ENCODE measurements around the gene ZSCAN5B. TPM values are rescaled to one million over a fixed set of nuclear protein-coding genes. Genes with fewer than 3 reads are reported as not detected.
"Not testable (repeated sequence)": the region's sequence is repeated elsewhere in the genome, so short reads cannot be mapped to it uniquely, and the experiment has no call there.

ZSCAN5B gene, protein sequence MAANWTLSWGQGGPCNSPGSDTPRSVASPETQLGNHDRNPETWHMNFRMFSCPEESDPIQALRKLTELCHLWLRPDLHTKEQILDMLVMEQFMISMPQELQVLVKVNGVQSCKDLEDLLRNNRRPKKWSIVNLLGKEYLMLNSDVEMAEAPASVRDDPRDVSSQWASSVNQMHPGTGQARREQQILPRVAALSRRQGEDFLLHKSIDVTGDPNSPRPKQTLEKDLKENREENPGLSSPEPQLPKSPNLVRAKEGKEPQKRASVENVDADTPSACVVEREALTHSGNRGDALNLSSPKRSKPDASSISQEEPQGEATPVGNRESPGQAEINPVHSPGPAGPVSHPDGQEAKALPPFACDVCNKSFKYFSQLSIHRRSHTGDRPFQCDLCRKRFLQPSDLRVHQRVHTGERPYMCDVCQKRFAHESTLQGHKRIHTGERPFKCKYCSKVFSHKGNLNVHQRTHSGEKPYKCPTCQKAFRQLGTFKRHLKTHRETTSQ
- total RNA-seq (2014; rRNA removed; shearing (Covaris generic)): not detected in 2 replicates

DNA sequence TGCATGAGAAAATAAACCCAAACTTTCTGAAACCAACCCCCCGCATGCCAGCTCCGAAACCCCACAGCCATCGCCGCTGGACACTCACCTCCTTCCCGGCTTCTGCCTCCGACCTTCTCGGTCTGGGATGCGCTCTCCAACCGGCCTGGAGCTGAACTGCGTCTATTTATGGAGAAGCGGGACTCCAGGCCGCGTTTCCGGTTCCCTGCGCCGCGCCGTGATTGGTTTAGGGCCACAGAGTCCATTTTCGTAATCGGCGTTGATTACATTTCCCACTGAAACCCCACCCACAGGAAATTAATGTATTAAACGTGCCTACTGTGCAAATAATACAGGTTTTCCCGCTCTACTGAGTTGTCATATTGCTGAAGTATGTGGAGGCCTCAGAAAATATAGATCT lies at the start of gene ZSCAN5B:
Gene ZSCAN5B, minus strand, starts transcription at position 138 of the 400 bp plus-strand sequence. CDS start 4,731 bp downstream, outside the sequence.
- DNase-seq (ENCODE audit: low spot score): not testable (repeated sequence)

DNA sequence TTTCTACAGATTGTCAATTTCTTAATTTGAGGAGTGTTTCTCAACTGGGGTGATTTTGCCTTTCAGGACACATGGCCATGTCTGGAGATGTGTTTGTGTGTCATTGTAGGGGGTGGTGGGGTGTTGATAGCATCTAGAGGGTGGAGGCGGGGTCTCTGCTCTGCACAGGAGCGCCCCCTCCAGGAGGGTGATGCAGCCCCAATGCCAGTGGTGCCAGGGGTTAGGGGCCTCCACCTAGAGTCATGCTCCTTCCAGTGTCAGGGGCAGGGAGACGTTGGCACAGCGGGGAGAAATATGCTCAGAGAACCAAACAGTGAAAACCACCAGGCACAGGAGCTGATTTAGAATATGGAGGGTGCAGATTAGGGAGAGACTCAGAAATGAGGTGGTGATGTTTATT lies 48.2 kb upstream of the ZSCAN5B start:
- DNase-seq (ENCODE audit: low spot score): not testable (repeated sequence)

DNA sequence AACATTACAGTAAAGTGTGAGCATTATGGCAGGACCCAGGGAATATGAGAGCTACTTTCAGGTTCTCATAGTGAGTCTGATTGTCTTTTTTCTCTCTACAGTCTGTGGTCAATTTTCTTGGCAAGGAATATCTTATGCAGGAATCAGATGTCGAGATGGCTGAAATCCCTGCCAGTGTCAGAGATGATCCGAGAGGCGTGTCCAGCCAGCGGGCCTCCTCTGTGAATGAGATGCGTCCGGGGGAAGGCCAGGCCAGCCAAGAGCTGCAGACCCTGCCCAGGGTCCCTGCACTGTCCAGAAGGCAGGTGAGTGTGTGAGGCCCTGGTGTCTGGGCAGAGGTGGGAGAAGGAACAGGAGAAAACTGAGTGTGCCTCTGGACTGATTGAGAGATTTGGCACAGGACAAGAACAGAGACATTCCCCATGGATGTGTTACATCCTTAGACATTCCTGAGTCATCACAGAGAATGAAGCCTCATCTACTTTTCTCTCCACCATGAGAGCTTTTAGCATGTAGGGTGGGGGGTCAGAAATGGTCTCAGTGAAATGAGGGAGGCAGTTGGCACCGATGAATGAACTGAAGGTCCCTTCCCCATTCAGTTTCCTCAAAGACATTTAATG lies 47.6 kb upstream of the ZSCAN5B start:
- DNase-seq (ENCODE audit: low spot score): no peak

DNA sequence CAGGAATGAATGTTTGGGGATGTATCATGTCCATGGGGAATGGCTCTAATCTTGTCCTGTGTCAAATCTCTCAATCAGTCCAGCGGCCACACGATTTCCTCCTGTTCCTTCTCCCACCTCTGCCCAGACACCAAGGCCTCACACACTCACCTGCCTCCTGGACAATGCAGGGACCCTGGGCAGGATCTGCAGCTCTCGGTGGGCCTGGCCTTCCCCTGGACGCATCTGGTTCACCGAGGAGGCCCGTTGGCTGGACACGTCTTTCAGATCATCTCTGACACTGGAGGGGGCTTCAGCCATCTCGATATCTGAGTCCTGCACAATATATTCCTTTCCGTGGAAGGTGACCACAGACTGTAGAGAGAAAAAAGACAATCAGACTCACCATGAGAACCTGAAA lies 25.9 kb upstream of the ZSCAN5B start:
- DNase-seq (ENCODE audit: low spot score): no peak

DNA sequence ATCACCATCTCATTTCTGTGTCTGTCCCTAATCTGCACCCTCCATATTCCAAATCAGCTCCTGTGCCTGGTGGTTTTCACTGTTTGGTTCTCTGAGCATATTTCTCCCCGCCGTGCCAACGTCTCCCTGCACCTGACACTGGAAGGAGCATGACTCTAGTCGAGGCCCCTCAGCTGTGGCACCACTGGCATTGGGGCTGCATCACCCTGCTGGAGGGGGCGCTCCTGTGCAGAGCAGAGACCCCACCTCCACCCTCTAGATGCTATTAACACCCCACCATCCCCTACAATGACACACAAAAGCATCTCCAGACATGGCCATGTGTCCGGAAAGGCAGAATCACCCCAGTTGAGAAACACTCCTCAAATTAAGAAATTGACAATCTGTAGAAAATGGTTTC lies 25.3 kb upstream of the ZSCAN5B start:
- DNase-seq (ENCODE audit: low spot score): no peak

DNA sequence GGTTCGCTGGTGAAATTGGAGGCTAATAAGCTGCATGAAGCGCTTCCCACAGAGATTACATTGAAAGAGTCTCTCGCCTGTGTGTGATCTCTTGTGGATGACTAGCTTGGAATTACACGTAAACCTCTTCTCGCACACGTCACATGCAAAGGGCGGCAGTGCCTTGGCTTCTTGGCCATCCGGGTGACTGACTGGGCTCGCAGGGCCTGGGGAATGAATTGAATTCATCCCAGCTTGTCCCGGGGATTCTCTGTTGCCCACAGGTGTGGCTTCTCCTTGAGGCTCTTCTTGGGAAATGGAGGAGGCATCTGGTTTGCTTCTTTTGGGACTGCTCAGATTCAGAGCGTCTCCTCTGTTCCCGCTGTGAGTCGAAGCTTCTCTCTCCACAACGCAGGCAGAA lies 24.3 kb upstream of the ZSCAN5B start:
- no peak for DNase-seq (ENCODE audit: low spot score)

DNA sequence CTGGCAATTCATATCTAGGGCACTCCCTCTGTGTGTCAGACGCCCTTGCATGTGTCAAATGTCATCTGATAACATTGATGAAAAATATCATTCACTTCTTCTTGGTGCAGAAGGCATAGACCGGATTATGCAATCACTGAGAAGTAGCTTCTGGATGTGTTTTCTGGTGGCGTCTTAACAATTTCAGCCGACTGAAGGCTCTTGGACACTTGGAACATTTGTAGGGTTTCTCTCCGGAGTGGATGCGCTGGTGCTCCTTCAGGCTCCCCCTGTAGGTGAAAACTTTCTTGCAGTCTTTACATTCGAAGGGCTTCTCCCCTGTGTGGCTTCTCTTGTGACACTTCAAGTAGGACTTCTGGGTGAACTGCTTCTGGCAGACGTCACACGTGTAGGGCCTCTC lies 23.9 kb upstream of the ZSCAN5B start:
- peak; percentile 50 for DNase-seq (ENCODE audit: low spot score)

DNA sequence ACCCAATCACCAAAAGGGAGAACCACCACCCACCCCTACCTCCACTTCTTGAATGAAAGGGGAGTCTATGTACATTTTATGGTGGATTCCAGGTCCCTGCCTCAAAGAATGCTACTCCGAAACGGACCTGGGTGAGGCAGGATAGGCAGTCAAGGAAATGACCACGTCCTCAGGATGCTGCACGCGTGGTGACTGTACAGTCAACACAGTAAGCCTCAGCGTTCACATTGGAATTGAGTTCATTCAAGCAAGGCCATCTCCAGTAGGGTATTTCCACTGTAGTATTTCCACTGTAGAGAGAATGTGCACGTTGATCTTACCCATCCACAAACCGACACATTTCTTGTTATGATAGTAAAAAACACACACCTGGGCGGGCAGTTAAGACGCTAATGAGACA lies 21.4 kb upstream of the ZSCAN5B start:
- DNase-seq (ENCODE audit: low spot score): no peak

DNA sequence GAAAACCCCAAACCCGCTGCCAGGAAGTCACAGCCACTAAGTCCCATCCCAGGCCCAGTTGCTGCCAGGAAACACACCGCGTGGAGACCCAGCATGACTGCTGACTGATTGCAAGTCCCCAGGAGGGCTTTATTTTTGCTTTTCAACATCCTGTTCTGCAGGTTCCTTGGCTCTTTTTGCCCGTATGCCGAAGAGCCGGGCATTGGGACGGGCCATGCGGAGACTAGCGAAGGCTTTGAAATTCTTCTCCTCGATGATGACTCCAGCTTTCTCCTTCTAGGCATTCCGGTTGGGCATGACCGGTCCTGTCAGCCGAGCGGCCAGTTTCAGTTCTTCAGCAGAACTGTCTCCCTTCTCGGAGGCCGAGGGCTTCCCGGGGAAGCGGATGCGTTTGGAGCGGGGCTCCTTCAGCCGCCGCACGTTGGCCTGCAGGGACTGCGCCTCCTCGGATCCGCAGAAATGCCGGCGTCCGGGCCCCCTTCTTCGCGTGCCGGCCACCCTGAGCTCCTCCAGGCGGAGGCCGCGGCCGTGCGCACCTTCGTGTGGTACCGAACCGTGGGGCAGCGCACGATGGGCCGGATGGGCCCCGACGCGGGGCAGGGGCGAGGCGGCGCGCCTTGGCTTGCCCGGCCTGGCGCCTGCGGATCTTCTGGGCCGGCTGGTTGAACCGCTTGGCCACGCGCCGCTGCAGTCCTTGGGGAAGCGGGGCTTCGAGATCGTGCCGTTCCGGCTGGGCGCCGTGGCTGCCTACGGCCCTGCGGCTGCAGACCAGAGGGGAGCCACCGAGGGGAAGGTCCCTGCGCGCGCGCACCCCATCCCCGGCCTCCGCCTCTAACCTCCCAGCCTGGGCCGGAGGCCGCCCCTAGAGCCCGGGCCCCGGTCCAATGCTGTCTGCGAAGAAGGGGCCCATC lies 19.7 kb upstream of the ZSCAN5B start:
- DNase-seq (ENCODE audit: low spot score): no peak

DNA sequence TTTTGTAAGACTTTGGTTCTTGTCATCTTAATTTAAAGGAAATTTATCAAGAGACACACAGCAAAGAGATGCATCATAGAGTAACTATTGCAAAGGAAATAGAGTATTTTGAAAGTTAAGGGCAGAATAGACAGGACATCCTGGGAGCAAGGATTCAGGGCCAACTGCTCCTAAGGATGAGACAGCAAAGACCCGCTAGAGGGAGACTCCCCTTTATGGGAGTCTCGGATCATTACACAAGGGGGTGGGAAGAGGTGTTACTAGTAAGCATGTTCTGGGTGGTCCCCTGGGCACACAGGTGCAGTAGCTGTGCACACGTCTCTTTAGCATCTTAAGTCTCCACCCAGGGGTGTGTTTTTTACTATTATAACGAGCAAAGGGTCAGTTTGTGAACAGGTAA lies 14.1 kb upstream of the ZSCAN5B start:
- peak; percentile 12 for DNase-seq (ENCODE audit: low spot score)

DNA sequence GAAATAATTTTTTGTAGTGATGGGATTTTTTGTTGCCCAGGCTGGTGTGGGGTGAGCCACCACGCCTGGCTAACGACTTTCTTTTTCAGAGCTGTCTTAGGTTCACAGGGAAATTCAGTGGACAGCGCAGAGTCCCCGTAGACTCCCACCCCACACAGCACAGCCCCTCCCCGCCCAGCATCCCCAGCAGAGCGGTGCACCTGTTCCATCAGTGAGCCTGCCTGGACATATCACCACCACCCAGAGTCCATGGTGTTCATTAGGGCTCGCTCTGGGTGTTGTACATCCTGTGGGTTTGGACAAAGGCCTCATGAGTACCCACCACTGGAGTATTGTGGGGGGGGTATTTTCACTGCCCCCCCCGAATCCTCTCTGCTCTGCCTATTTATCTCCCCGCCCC lies 12.5 kb upstream of the ZSCAN5B start:
- DNase-seq (ENCODE audit: low spot score): not testable (repeated sequence)

DNA sequence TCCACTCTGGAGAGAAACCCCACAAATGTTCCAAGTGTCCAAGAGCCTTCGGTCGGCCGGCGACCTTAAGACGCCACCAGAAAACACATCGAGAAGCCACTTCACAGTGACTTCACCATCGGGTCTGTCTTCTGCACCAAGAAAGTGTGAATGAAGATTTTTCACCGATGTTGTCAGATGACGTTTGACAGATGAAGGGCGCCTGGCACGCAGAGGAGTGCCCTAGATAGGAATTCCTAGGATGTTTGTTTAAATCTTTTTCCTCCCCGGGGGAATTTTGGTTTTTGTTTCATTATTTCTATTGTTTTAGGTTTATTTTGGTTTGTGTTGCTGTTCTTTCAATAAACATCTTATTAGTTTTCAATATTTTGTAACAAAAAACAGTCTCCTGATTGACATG lies 11.5 kb upstream of the ZSCAN5B start:
- DNase-seq (ENCODE audit: low spot score): no peak

DNA sequence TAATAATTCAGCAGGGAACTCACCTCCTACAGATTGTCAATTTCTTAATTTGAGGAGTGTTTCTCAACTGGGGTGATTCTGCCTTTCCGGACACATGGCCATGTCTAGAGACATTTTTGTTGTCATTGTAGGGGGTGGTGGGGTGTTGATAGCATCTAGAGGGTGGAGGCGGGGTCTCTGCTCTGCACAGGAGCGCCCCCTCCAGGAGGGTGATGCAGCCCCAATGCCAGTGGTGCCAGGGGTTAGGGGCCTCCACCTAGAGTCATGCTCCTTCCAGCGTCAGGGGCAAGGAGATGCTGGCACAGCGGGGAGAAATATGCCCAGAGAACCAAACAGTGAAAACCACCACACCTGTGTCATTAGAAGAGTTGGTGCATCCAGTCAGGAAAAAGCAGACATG lies 10.0 kb upstream of the ZSCAN5B start:
- not testable (repeated sequence) for DNase-seq (ENCODE audit: low spot score)

DNA sequence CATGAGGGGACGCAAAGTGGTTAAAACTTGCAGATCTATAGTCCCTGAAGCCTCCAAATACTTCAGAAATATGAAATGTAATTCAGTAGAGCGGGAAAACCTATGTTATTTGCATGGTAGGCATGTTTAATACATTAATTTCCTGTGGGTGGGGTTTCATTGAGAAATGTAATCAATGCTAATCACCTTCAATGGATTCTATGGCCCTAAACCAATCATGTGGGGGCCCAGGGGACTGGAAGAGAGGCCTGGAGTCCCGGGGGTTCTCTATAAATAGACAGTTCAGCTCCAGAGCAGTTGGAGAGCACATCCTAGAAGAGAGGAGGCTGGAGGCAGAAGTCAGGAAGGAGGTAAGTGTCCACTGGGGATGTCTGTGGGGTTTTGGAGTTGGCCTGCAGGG lies 4.4 kb upstream of the ZSCAN5B start, which contains the start of gene ZSCAN5C:
Gene ZSCAN5C, plus strand, starts transcription at position 301 of the 400 bp plus-strand sequence. CDS start 3,641 bp downstream, outside the sequence.
- no peak for DNase-seq (ENCODE audit: low spot score)

DNA sequence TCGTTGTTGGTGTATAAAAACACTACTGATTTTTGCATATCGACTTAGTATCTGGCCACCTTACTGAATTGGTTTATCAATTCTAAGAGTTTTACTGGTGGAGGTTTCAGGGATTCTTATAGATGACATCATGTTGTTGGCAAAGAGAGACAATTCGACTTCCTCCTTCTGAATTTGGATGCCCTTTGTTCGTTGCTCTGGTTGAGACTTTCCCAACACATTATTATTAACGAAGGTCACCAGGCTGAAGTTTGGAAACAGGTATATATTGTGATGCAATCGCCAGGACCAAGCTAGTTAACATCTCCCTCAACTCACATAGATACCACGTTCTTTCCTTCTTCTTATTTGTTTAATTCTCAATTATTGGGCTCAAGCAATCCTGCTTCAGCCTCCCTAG lies 2.1 kb upstream of the ZSCAN5B start:
- no peak for DNase-seq (ENCODE audit: low spot score)

DNA sequence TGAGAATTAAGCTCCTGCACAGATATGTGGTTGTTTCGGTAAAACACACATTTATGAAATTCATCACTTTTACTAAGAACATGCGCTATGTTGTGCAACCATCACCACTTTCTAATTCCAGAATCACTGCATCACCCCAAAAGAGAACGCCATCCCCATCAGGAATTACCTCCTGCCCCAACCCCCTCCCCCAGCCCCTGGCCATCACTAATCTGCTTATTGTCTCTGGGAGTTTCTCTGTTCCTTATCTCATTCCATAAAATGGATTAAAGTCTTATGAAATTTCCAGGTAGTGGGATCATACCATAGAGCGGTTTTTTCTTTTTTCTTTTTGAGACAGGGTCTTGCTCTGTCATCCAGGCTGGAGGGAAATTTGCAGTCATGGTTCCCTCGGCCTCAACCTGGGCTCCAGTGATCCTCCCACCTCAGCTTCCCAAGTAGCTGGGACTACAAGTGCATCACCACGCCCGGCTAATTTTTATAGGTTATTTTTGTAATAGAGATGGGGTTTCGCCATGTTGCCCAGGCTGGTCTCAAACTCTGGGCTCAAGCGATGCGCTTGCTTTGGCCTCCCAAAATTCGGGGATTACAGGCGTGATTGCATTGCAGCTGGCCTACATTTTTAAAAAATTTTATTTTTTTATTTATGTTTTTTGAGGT lies 3.5 kb downstream of the ZSCAN5B start:
- no peak for DNase-seq (ENCODE audit: low spot score)

DNA sequence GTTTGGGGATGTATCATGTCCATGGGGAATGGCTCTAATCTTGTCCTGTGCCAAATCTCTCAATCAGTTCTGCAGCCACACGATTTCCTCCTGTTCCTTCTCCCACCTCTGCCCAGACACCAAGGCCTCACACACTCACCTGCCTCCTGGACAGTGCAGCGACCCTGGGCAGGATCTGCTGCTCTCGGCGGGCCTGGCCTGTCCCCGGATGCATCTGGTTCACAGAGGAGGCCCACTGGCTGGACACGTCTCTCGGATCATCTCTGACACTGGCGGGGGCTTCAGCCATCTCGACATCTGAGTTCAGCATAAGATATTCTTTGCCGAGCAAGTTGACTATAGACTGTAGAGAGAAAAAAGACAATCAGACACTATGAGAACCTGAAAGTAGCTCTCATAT lies 5.9 kb downstream of the ZSCAN5B start:
- no peak for DNase-seq (ENCODE audit: low spot score)

DNA sequence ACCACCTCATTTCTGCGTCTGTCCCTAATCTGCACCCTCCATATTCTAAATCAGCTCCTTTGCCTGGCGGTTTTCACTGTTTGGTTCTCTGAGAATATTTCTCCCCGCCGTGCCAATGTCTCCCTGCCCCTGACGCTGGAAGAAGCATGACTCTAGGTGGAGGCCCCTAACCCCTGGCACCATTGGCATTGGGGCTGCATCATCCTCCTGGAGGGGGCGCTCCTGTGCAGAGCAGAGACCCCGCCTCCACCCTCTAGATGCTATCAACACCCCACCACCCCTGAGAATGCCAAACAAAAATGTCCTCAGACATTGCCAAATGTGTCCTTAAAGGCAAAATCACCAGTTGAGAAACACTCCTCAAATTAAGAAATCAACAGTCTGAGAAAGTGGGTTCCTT lies 6.5 kb downstream of the ZSCAN5B start:
- DNase-seq (ENCODE audit: low spot score): no peak

DNA sequence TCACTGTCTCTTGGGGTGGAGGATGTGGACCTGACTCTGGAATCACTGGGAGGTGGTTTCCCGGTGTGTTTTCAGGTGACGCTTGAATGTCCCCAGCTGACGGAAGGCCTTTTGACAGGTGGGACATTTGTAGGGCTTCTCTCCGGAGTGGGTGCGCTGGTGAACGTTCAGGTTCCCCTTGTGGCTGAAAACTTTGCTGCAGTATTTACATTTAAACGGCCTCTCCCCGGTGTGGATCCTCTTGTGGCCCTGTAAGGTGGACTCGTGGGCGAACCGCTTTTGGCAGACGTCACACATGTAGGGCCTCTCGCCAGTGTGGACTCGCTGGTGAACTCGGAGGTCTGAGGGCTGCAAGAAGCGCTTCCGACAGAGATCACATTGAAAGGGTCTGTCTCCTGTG lies 7.8 kb downstream of the ZSCAN5B start:
- peak; percentile 10 for DNase-seq (ENCODE audit: low spot score)

DNA sequence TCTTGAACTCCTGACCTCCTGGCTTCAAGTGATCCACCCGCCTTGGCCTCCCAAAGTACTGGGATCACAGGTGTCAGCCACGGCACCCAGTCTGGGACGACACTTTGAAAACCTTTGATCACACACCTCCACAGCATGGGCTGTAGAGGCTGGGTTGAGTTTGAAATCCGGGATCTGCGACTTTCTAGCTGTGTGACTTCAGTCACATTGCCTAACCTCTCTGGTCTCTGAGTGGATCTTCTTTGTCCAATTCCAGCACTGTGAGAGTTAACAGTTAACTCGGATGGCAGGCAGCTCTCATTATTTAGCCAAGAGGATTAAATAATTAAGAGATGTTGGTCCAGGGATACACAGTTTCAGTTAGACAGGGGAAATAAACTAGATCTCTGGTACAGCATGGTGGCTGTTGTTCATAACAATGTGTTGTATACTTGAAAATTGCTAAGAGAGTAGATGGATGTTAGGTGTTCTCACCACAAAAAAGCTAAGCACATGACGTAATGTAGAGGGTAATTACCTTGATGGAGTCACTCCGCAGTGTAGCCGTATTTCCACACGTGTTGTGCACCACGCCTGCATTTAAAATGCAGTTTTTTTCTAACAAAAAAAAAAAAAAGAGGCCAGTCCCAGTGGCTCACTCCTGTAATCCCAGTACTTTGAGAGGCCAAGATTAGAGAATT lies 19.9 kb downstream of the ZSCAN5B start:
- no peak for DNase-seq (ENCODE audit: low spot score)

DNA sequence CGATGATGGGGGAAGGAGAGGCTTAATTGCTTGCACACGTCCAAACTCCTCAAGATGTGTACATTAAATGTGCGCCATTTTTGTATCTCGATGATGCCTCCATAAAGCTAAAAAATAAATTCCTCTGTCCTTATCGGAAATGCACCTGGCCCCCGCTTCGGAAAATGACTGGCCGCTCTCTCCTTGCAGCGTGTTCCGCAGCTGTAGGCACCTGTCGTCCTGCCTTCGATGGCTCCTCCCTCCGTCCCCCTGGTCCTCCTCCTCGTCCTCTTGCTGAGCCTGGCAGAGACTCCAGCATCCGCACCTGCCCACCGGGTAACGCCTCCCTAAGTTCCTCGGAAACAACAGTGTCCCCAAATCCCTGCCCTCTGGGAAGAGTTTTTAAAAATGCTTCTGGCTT lies 20.7 kb downstream of the ZSCAN5B start:
- no peak for DNase-seq (ENCODE audit: low spot score)

Data from HT-29 (cell line).